ENCODE results near the gene PCBD2. TPM values are rescaled to one million over a fixed set of nuclear protein-coding genes. Genes with fewer than 3 reads are reported as not detected.
A peak's percentile ranks its signal among the peaks of the same experiment; 100 is the strongest.

Gene PCBD2
- total RNA-seq, 1 experiment from 2014 or later: 11.1 TPM

- Histone ChIP-seq H3K36me3 (peaks cover 50% of the 10 kb centered on the region), H3K27me3 (no peaks in the 10 kb centered on the region), H3K4me3 (no peak overlapping the region), H3K9me3 (peaks cover 15% of the 10 kb centered on the region)
- DNase-seq: no peak
Observed at GRCh38 chr5:135007749-135008363, 102.9 kb downstream of the PCBD2 start.

GRCh38 chr5:135008556-135008955 lies 103.6 kb downstream of the PCBD2 start:
- Histone ChIP-seq H3K4me3 (no peak overlapping the region), H3K36me3 (peaks cover 52% of the 10 kb centered on the region), H3K9me3 (peaks cover 8% of the 10 kb centered on the region), H3K27me3 (no peaks in the 10 kb centered on the region)
- DNase-seq: no peak

- Histone ChIP-seq H3K9me3 (peaks cover 2% of the 10 kb centered on the region), H3K36me3 (peaks cover 50% of the 10 kb centered on the region), H3K27me3 (no peaks in the 10 kb centered on the region), H3K4me3 (no peak overlapping the region)
- DNase-seq: no peak
Observed at GRCh38 chr5:135008981-135009735, 104.2 kb downstream of the PCBD2 start.

GRCh38 chr5:135009736-135010501 lies 105.0 kb downstream of the PCBD2 start:
- Histone ChIP-seq H3K4me3 (no peak overlapping the region), H3K36me3 (peaks cover 50% of the 10 kb centered on the region), H3K9me3 (no peaks in the 10 kb centered on the region), H3K27me3 (no peaks in the 10 kb centered on the region)
- DNase-seq: no peak

- Histone ChIP-seq H3K36me3 (peaks cover 54% of the 10 kb centered on the region), H3K27me3 (no peaks in the 10 kb centered on the region), H3K4me3 (no peak overlapping the region), H3K9me3 (no peaks in the 10 kb centered on the region)
- DNase-seq: peak; percentile 44
Observed at GRCh38 chr5:135010502-135011354, 105.8 kb downstream of the PCBD2 start.

GRCh38 chr5:135011355-135012032 lies 106.6 kb downstream of the PCBD2 start:
- H3K36me3 ChIP-seq: peaks cover 57% of the 10 kb centered on the region
- no peaks in the 10 kb centered on the region for H3K9me3 ChIP-seq
- no peak overlapping the region for H3K4me3 ChIP-seq
- DNase-seq: no peak
- no peaks in the 10 kb centered on the region for H3K27me3 ChIP-seq

- H3K9me3 ChIP-seq: no peaks in the 10 kb centered on the region
- no peak overlapping the region for H3K4me3 ChIP-seq
- H3K36me3 ChIP-seq: peaks cover 58% of the 10 kb centered on the region
- H3K27me3 ChIP-seq: no peaks in the 10 kb centered on the region
- DNase-seq: no peak
Observed at GRCh38 chr5:135012033-135012588, 107.2 kb downstream of the PCBD2 start.

Other genes starting within 250 kb of the PCBD2 start
- 29.8 and 59.6 TPM in 2 replicates for gene CAMLG, start 166.6 kb upstream of the PCBD2 start, total RNA-seq (2014; rRNA removed; shearing (Covaris generic); ENCODE audit: low replicate concordance)
- gene DDX46, start 146.4 kb upstream of the PCBD2 start, total RNA-seq (2014; rRNA removed; shearing (Covaris generic); ENCODE audit: low replicate concordance): 14.3 and 16.4 TPM in 2 replicates
- 26.2 and 37.6 TPM in 2 replicates for gene C5orf24, start 59.2 kb upstream of the PCBD2 start, total RNA-seq (2014; rRNA removed; shearing (Covaris generic); ENCODE audit: low replicate concordance)
- gene TXNDC15, start 30.8 kb upstream of the PCBD2 start, total RNA-seq (2014; rRNA removed; shearing (Covaris generic); ENCODE audit: low replicate concordance): 115 and 231 TPM in 2 replicates
- gene CATSPER3, start 62.8 kb downstream of the PCBD2 start, total RNA-seq (2014; rRNA removed; shearing (Covaris generic); ENCODE audit: low replicate concordance): 0.59 and 1.5 TPM in 2 replicates
- gene PITX1, start 129.1 kb downstream of the PCBD2 start, total RNA-seq (2014; rRNA removed; shearing (Covaris generic); ENCODE audit: low replicate concordance): 217 and 372 TPM in 2 replicates